ENCODE data around the gene CINP.

Gene CINP

DNA sequence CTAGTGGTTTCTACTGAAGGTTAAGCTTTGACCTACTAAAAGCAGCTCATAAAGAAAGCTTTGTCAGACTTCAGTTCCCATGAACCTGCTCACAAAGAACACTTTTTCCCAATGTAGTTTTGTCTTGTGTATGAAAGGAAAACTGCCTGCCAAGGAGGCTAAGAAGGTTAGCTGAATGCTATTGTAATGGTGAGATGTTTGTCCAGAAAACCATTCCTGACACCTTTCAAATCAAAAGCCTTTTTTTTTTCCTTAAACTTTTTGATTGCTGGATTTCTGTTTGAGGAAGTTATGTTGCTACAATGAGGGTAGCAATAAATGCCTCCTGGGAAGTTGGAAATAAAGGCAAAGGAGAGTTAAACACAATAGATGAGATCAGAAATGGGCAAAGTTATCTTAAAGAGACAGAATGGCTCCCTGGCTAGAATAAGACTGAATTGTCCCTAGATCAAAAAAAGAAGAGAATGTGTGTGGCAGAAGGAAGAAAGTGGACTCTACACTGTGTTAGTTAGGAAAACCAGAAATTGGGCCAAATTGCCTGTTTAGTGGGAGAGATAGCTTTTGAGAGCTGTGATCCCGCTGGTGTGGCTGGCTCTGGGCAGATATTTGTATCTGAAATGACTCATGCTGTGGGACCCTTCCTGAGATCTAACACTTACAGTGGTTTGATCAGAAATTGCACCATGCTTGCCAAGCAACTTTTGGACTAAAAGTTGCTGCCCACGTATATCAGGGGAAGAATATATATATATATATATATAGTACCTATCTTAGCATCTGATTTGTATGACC is 27.6 kb upstream of the CINP start:
- H3K4me3 ChIP-seq (ENCODE audit: low read depth, low read length) = no peak overlapping the region
- TF ChIP-seq, protein P1, sequence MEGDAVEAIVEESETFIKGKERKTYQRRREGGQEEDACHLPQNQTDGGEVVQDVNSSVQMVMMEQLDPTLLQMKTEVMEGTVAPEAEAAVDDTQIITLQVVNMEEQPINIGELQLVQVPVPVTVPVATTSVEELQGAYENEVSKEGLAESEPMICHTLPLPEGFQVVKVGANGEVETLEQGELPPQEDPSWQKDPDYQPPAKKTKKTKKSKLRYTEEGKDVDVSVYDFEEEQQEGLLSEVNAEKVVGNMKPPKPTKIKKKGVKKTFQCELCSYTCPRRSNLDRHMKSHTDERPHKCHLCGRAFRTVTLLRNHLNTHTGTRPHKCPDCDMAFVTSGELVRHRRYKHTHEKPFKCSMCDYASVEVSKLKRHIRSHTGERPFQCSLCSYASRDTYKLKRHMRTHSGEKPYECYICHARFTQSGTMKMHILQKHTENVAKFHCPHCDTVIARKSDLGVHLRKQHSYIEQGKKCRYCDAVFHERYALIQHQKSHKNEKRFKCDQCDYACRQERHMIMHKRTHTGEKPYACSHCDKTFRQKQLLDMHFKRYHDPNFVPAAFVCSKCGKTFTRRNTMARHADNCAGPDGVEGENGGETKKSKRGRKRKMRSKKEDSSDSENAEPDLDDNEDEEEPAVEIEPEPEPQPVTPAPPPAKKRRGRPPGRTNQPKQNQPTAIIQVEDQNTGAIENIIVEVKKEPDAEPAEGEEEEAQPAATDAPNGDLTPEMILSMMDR (IDR thresholded peaks at IDR 0.05; ENCODE audit: borderline replicate concordance, insufficient read depth, low read depth, low read length) = no peak

DNA sequence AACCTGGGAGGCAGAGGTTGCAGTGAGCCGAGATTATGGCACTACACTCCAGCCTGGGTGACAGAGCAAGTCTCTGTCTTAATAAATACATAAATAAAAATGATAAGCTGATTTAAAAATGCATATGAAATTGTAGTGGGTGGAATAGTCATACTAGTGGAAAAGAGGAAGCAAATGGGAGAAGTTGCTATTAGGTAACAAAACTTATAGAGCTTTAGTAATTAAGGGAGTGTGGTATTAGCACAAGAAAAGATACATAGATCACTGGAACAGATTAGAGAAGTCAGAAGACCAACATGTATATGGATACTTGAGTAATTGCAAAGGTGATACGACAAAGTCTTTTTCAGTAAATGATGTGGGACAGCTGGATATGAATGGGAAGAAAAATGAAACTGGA is 26.6 kb upstream of the CINP start:
- no peak overlapping the region for H3K4me3 ChIP-seq (ENCODE audit: low read depth, low read length)
- TF ChIP-seq, protein P1 (IDR thresholded peaks at IDR 0.05; ENCODE audit: borderline replicate concordance, insufficient read depth, low read depth, low read length) = no peak

DNA sequence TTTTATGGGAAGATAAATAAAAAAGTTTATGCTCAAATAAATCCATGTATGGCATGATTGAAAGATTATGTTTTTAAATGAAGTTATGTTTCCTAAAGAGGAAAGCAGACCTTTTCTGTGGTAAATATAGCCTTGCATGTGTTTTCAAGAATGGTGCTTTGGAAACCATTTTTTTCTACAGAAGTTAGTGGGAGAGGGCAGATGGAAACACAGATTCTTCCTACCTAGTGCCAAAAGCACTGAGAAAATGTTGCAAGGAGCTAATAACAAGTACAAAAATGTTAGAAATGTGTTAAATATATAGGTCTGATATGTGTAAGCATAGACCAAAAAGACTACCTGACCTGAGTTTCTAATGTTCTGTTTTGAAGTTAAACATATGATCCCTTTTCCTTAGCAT is 24.4 kb upstream of the CINP start:
- H3K4me3 ChIP-seq (ENCODE audit: low read depth, low read length) = no peak overlapping the region

DNA sequence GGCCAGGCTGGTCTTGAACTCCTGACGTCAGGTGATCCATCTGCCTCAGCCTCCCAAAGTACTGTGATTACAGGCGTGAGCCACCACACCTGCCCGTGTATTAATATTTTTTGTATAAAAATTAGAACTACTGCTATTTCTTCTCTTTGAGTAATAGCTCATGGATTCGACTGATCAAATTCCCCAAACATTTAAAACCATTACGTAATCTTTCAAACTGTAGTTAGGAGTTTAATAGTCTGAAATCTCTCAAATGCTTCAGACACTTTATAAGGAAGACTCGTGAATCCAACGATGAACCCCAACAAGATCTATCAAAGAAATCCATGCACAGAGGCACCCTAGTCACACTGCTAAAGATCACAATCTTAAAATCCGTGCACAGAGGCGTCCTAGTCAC is 16.1 kb upstream of the CINP start:
- H3K4me3 ChIP-seq (ENCODE audit: low read depth, low read length) = no peak overlapping the region
- TF ChIP-seq, protein P1 (IDR thresholded peaks at IDR 0.05; ENCODE audit: borderline replicate concordance, insufficient read depth, low read depth, low read length) = no peak

More for the DNA sequence above, 24.4 kb upstream of the CINP start:
- TF ChIP-seq, protein P1 (IDR thresholded peaks at IDR 0.05; ENCODE audit: borderline replicate concordance, insufficient read depth, low read depth, low read length) = no peak

DNA sequence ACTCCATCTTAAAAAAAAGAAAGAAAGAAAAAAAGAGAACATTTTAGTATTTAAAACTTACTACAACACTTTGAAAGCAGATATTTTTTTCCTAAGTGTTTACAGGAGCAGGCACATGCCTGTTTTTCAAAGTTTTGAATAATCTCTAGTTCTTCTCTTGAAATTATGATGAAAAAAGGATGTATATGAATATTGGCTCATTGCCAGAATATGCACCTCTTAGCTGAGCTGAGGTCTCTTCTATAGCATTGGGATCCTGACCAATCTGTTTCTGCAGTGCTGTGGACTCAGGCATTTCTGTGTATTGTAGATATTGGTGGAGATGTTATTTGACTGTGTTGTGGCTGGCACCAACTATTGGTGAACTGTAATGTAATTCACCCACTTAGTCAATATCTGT is 15.0 kb upstream of the CINP start:
- no peak overlapping the region for H3K4me3 ChIP-seq (ENCODE audit: low read depth, low read length)
- TF ChIP-seq, protein P1 (IDR thresholded peaks at IDR 0.05; ENCODE audit: borderline replicate concordance, insufficient read depth, low read depth, low read length) = no peak

DNA sequence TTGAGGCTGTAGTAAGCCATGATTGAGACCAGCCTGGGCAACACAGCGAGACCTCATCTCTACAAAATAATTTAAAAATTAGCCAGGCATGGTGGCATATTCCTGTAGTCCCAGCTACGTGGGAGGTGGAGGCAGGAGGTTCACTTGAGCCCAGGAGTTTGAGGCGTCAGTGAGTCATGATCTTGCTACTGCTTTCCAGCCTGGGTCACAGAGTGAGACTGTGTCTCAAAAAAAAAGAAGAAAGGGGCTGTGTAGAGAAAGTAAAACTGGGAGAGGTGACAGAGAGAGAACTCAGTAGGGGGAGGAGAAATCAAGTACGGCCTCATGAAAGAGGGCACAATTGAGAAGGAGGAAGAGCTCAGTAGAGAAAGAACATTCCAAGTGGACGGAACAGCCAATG is 12.4 kb upstream of the CINP start:
- TF ChIP-seq, protein P1 (IDR thresholded peaks at IDR 0.05; ENCODE audit: borderline replicate concordance, insufficient read depth, low read depth, low read length) = no peak
- no peak overlapping the region for H3K4me3 ChIP-seq (ENCODE audit: low read depth, low read length)

DNA sequence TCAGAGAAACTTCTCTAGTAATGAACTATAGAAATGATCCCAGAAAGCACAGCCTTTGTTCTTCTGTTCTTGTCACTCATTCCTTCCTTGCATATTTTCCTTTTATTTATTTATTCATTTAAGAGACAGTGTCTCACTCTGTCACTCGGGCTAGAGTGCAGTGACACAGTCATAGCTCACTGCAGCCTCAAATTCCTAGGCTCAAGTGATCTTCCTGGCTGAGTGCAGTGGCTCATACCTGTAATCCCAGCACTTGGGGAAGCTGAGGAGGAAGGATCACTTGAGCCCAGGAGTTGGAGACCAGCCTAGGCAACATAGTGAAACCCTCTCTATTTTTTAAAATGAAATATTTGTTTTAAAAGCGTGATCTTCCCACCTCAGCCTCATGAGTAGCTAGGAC is 11.6 kb upstream of the CINP start:
- TF ChIP-seq, protein P1 (IDR thresholded peaks at IDR 0.05; ENCODE audit: borderline replicate concordance, insufficient read depth, low read depth, low read length) = no peak
- H3K4me3 ChIP-seq (ENCODE audit: low read depth, low read length) = no peak overlapping the region
